Mammary epithelial cell (primary cell): ENCODE data around the gene TACO1.

Experiments
- EZH2 ChIP-seq: IDR thresholded peaks from 2 replicates; pipeline ENCODE4 v1.6.1; 2012; ENCODE audit warnings: low read length, inconsistent platforms, borderline replicate concordance
- TF ChIP-seq, protein P1 (sequence below), 2 donors: IDR thresholded peaks in 1 of 2; conservative IDR thresholded peaks in 1 of 2; 2 replicates each; pipeline ENCODE4 v1.5.1; 2011 to 2012; ENCODE audit warnings: inconsistent platforms in 2 of 2, low read length in 2 of 2, mild to moderate bottlenecking in 2 of 2, control low read depth in 1 of 2, low read depth in 1 of 2; ENCODE audit not compliant: insufficient read depth in 1 of 2; ENCODE audit errors: extremely low read depth in 1 of 2

DNA sequence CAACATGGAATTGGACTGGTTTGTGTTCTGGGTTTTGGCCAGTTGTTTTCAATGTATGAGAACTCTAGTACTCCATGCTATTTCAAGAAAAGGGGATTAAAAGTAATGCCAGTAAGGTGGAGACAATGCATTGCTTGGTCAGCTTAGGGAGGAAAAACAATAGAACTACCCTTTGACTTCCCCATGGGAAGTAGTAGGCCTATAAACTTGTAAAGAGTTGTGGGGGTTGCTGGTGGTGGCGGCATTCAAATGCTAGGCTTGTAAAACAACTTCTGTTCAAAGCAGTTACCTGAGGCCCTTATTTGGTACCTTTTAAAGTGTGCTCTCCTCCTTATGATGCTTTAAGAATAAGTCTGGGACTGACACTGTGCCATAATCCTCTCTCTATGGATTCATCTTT lies 30.9 kb downstream of the TACO1 start:
- TF ChIP-seq EZH2, result no peak
- TF ChIP-seq, protein P1, sequence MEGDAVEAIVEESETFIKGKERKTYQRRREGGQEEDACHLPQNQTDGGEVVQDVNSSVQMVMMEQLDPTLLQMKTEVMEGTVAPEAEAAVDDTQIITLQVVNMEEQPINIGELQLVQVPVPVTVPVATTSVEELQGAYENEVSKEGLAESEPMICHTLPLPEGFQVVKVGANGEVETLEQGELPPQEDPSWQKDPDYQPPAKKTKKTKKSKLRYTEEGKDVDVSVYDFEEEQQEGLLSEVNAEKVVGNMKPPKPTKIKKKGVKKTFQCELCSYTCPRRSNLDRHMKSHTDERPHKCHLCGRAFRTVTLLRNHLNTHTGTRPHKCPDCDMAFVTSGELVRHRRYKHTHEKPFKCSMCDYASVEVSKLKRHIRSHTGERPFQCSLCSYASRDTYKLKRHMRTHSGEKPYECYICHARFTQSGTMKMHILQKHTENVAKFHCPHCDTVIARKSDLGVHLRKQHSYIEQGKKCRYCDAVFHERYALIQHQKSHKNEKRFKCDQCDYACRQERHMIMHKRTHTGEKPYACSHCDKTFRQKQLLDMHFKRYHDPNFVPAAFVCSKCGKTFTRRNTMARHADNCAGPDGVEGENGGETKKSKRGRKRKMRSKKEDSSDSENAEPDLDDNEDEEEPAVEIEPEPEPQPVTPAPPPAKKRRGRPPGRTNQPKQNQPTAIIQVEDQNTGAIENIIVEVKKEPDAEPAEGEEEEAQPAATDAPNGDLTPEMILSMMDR (conservative IDR thresholded peaks at IDR 0.05 in 1 of 2, IDR thresholded peaks at IDR 0.05 in 1 of 2; ENCODE audit: extremely low read depth in 1 of 2, insufficient read depth in 1 of 2, low read depth in 1 of 2, low read length in 2 of 2), result no peak
